Measurements from ENCODE around the gene SLC36A2.

Gene SLC36A2

GRCh38 chr5:151271336-151271735, 76.0 kb downstream of the SLC36A2 start:
- Histone ChIP-seq H3K9me3 (ENCODE audit: control insufficient read depth, low read length) (no peaks in the 10 kb centered on the region), H3K27ac (ENCODE audit: insufficient read depth, low read depth, low read length, poor library complexity, severe bottlenecking) (no peak overlapping the region), H3K27me3 (ENCODE audit: control insufficient read depth, insufficient read depth, low read length, poor library complexity, severe bottlenecking) (no peaks in the 10 kb centered on the region), H3K4me3 (ENCODE audit: insufficient read depth, low read depth, low read length) (no peak overlapping the region), H3K4me1 (ENCODE audit: control insufficient read depth, insufficient read depth, low read length) (no peaks in the 10 kb centered on the region), H3K36me3 (ENCODE audit: control insufficient read depth, insufficient read depth, low read length) (peaks cover 7% of the 10 kb centered on the region)

GRCh38 chr5:151270599-151270998, 76.8 kb downstream of the SLC36A2 start:
- Histone ChIP-seq H3K36me3 (ENCODE audit: control insufficient read depth, insufficient read depth, low read length) (peaks cover 7% of the 10 kb centered on the region), H3K27ac (ENCODE audit: insufficient read depth, low read depth, low read length, poor library complexity, severe bottlenecking) (no peak overlapping the region), H3K4me1 (ENCODE audit: control insufficient read depth, insufficient read depth, low read length) (no peaks in the 10 kb centered on the region), H3K27me3 (ENCODE audit: control insufficient read depth, insufficient read depth, low read length, poor library complexity, severe bottlenecking) (no peaks in the 10 kb centered on the region), H3K4me3 (ENCODE audit: insufficient read depth, low read depth, low read length) (no peak overlapping the region), H3K9me3 (ENCODE audit: control insufficient read depth, low read length) (no peaks in the 10 kb centered on the region)
- WGBS, 2 experiments: 92 to 100% methylated on average over 1 of the region's 1 CpG

- 91 to 93% methylated on average over 9 to 11 of the region's 11 CpGs for WGBS, 2 experiments
- Histone ChIP-seq H3K4me1 (ENCODE audit: control insufficient read depth, insufficient read depth, low read length) (no peaks in the 10 kb centered on the region), H3K36me3 (ENCODE audit: control insufficient read depth, insufficient read depth, low read length) (peaks cover 7% of the 10 kb centered on the region), H3K4me3 (ENCODE audit: insufficient read depth, low read depth, low read length) (no peak overlapping the region), H3K27ac (ENCODE audit: insufficient read depth, low read depth, low read length, poor library complexity, severe bottlenecking) (no peak overlapping the region), H3K9me3 (ENCODE audit: control insufficient read depth, low read length) (no peaks in the 10 kb centered on the region), H3K27me3 (ENCODE audit: control insufficient read depth, insufficient read depth, low read length, poor library complexity, severe bottlenecking) (no peaks in the 10 kb centered on the region)
These were observed 79.7 kb downstream of the SLC36A2 start for GRCh38 chr5:151267491-151268260.

Measured in ectodermal cell (in vitro differentiated cells).